Adipocyte (in vitro differentiated cells): ENCODE measurements around the gene CBLC.

Experiments
- DNase-seq: peaks from one replicate; pipeline ENCODE4 v3.0.0-alpha.2; 2015; ENCODE audit warnings: low read depth
- H3K27me3 ChIP-seq: replicated peaks from 2 replicates; pipeline ENCODE4 v1.7.0; 2013; ENCODE audit warnings: mild to moderate bottlenecking, low read length, moderate library complexity; ENCODE audit not compliant: control insufficient read depth, insufficient read depth
- H3K36me3 ChIP-seq: 2 replicates; pipeline ENCODE4 v1.7.0; 2013; ENCODE audit warnings: low read length, mild to moderate bottlenecking, moderate library complexity; ENCODE audit not compliant: control insufficient read depth, insufficient read depth, severe bottlenecking
- H3K4me1 ChIP-seq: 2 replicates; pipeline ENCODE4 v1.7.0; 2013; ENCODE audit warnings: mild to moderate bottlenecking, low read length, moderate library complexity; ENCODE audit not compliant: control insufficient read depth, insufficient read depth
- H3K4me3 ChIP-seq: 2 replicates; pipeline ENCODE4 v1.7.0; 2013; ENCODE audit warnings: mild to moderate bottlenecking, low read length, moderate library complexity
- H3K9ac ChIP-seq: 2 replicates; pipeline ENCODE4 v1.7.0; 2013; ENCODE audit warnings: mild to moderate bottlenecking, low read length, moderate library complexity
- H3K9me3 ChIP-seq: 2 replicates; pipeline ENCODE4 v1.7.0; 2013; ENCODE audit warnings: mild to moderate bottlenecking, low read length, moderate library complexity; ENCODE audit not compliant: control insufficient read depth

Gene CBLC

DNA sequence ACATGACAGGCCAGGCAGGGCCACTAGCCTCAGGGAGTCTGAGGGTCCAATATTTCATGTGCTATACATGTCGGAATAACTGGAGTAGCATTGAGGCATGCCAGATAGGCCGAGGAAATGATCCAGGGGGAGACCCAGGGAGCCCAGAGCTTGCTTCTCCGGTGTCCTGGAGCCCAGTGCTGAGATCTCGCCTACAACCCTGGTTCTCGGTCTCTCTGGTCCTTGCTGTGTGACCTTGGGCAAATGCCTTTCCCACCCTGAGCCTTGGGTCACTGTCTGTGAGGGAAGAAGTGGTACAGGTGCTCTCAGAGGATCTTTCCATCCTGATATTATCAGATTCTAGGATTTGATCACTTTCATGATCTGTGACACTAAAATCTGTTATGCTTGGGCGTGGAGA, 11.3 kb downstream of the CBLC start:
- Histone ChIP-seq H3K36me3 (no peaks in the 10 kb centered on the region), H3K9me3 (no peaks in the 10 kb centered on the region), H3K9ac (no peak overlapping the region), H3K27me3 (peaks cover 6% of the 10 kb centered on the region), H3K4me3 (no peak overlapping the region), H3K4me1 (no peaks in the 10 kb centered on the region)
- DNase-seq = no peak

DNA sequence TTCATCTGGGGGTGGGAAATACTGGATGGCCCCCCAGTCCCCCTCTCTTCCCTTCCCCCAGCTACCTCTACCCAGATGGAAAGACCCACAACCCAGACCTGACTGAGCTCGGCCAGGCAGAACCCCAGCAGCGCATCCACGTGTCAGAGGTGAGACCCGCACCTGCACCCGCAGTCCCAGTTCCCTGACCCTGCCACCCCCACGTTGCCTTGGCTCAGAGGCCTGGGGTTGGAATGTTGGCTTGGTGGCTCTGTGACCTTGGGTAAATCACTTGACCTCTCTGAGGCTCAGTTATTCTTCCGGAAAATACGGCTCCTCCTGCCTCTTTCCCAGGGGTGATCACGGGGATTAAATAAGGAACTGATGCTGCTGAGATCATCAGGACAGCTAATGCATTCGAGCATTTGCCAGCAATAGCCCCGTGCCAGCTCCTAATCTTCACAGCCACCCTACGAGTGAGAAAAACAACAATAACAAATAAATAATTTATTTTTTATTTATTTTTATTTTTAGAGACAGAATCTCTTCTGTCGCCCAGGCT, 12.3 kb downstream of the CBLC start:
- DNase-seq = no peak
- no peak overlapping the region for H3K9ac ChIP-seq
- H3K27me3 ChIP-seq = peaks cover 6% of the 10 kb centered on the region
- no peak overlapping the region for H3K4me3 ChIP-seq
- H3K36me3 ChIP-seq = no peaks in the 10 kb centered on the region
- H3K4me1 ChIP-seq = no peaks in the 10 kb centered on the region
- H3K9me3 ChIP-seq = no peaks in the 10 kb centered on the region

DNA sequence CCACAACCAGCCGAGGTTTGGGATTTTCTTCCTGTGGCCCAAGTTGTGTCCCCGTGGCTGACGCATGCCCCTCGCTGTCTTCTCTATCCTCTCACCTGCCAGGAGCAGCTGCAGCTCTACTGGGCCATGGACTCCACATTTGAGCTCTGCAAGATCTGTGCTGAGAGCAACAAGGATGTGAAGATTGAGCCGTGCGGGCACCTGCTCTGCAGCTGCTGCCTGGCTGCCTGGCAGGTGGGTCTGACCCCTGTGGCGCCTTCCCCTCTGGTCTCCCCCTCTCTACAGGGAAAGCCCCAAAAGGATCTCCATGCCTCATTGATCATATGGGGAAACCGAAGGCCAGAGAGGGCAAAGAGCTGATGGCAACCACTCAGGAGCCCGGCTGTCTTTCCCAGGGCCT, 14.6 kb downstream of the CBLC start:
- no peaks in the 10 kb centered on the region for H3K4me1 ChIP-seq
- no peaks in the 10 kb centered on the region for H3K36me3 ChIP-seq
- peaks cover 6% of the 10 kb centered on the region for H3K27me3 ChIP-seq
- no peaks in the 10 kb centered on the region for H3K9me3 ChIP-seq
- no peak overlapping the region for H3K9ac ChIP-seq
- DNase-seq = no peak
- no peak overlapping the region for H3K4me3 ChIP-seq

DNA sequence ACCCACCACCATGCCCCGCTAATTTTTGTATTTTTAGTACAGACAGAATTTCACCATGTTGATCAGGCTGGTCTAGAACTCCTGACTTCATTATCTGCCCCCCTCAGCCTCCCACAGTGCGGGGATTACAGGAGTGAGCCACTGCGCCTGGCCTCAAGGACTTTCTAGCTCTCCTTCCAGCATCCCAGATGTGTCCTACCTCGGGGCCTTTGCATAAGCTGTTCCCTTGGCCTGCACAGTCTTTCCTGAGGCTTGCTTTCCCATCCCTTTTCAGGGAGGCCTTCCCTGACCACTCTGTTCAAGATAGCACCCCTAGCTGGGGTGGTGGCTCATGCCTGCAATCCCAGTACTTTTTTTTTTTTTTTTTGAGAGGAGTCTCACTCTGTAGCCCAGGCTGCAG, 16.9 kb downstream of the CBLC start:
- H3K27me3 ChIP-seq = peaks cover 6% of the 10 kb centered on the region
- H3K36me3 ChIP-seq = no peaks in the 10 kb centered on the region
- no peak for DNase-seq
- H3K4me1 ChIP-seq = no peaks in the 10 kb centered on the region
- H3K9ac ChIP-seq = no peak overlapping the region
- no peaks in the 10 kb centered on the region for H3K9me3 ChIP-seq
- no peak overlapping the region for H3K4me3 ChIP-seq

DNA sequence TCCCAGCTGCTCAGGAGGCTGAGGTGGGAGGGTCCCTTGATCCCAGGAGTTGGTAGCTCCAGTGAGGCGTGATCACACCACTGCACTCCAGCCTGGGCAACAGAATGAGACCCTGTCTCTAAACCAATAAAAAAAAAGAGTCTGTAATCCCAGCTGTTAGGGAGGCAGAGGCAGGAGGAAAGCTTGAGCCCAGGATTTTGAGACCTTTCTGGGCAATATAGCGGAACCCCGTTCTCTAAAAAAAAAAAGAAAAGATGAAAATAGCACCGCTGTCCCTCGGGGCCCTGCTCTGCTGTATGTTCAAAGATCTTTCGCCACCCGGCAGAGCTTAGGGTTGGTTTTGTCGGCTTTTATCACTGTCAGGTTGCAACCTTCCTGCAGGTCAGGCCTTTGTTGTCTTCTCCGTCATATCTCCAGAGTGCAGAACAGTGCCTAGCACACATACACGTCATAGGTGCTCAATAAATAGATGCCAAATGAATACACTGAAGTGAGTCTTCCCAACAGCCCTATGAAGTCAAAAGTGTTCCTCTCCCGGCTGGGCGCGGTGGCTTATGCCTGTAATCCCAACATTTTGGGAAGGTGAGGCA, 17.8 kb downstream of the CBLC start:
- Histone ChIP-seq H3K36me3 (no peaks in the 10 kb centered on the region), H3K9ac (no peak overlapping the region), H3K27me3 (peaks cover 6% of the 10 kb centered on the region), H3K4me1 (no peaks in the 10 kb centered on the region), H3K9me3 (no peaks in the 10 kb centered on the region), H3K4me3 (no peak overlapping the region)
- DNase-seq = no peak

DNA sequence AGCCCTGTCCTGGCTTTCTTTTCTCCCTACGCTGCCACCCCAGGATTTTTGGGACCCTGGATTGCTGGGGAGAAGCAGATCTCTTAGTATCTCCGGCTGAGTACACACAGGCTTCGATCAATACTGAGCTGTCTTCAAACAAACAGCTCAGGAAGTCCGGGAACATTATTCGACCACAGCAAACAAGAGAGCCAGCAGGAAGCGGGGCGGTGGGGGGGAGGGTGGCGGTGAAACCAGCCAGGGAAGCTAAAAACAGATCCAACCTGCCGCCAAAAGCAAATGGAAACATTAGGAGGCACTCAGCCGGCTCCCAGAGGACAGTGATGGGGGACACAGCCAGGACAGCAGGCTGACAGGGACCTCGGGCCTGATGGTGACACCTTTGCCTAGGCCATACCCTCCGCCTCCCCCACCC, 19.0 kb downstream of the CBLC start:
- no peak overlapping the region for H3K4me3 ChIP-seq
- H3K9ac ChIP-seq = no peak overlapping the region
- H3K36me3 ChIP-seq = no peaks in the 10 kb centered on the region
- no peaks in the 10 kb centered on the region for H3K4me1 ChIP-seq
- H3K27me3 ChIP-seq = peaks cover 6% of the 10 kb centered on the region
- no peaks in the 10 kb centered on the region for H3K9me3 ChIP-seq
- DNase-seq = no peak

DNA sequence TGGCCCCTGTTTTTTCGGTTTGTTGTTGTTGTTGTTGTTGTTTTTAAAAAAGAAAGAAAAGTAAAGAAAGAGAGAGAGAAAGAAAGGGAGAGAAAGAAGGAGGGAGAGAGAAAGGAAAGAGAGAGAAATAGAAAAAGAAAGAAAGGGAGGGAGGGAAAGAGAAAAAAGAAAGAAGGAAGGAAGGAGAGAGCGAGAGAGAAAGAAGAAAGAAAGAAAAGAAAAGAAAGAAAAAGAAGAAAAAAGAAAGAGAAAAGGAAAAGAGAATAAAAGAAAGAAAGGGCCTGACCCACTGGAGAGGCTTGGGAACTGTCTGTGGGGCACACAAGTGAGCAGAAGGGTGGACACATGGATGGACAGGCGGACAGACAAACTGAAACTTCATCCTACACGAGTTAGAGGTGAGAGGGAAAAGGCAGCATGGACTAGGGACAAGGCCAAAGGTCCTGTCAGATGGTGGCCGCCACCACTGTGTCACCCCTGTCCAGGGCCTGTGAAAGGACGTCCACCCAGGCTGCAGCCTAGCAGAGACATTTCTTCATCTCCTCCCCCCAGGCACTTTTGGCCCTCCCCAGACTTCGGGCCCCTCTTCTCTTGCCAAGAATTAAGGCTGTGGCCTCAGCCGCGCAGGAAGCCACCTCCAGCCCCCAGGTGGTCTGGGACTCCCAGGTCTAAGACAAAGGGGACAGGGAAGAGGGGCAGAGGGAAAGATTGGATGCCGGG, 22.1 kb downstream of the CBLC start:
- DNase-seq = no peak
- Histone ChIP-seq H3K9ac (no peak overlapping the region), H3K27me3 (no peaks in the 10 kb centered on the region), H3K4me3 (no peak overlapping the region), H3K9me3 (peaks cover 10% of the 10 kb centered on the region), H3K36me3 (no peaks in the 10 kb centered on the region), H3K4me1 (no peaks in the 10 kb centered on the region)

DNA sequence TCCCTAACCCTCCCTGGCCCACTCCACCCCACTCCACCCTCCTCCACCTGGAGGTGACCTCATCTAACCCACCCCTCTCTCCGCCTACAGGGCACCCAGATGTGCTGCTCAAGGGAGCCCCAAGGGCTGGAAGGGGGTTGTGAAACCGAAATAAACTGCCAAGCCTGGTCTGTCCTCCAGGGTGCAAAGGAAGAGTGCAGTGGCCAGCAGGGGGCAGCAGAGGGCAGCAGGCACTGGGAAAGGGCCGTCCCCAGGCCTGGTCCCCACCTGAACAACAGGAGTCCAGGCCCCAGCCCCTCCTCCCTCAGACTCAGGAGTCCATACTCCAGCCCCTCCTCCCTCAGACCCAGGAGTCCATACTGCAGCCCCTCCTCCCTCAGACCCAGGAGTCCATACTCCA, 22.8 kb downstream of the CBLC start:
- Histone ChIP-seq H3K4me3 (no peak overlapping the region), H3K36me3 (no peaks in the 10 kb centered on the region), H3K9ac (no peak overlapping the region), H3K9me3 (peaks cover 10% of the 10 kb centered on the region), H3K27me3 (no peaks in the 10 kb centered on the region), H3K4me1 (no peaks in the 10 kb centered on the region)
- peak; percentile 92 for DNase-seq

DNA sequence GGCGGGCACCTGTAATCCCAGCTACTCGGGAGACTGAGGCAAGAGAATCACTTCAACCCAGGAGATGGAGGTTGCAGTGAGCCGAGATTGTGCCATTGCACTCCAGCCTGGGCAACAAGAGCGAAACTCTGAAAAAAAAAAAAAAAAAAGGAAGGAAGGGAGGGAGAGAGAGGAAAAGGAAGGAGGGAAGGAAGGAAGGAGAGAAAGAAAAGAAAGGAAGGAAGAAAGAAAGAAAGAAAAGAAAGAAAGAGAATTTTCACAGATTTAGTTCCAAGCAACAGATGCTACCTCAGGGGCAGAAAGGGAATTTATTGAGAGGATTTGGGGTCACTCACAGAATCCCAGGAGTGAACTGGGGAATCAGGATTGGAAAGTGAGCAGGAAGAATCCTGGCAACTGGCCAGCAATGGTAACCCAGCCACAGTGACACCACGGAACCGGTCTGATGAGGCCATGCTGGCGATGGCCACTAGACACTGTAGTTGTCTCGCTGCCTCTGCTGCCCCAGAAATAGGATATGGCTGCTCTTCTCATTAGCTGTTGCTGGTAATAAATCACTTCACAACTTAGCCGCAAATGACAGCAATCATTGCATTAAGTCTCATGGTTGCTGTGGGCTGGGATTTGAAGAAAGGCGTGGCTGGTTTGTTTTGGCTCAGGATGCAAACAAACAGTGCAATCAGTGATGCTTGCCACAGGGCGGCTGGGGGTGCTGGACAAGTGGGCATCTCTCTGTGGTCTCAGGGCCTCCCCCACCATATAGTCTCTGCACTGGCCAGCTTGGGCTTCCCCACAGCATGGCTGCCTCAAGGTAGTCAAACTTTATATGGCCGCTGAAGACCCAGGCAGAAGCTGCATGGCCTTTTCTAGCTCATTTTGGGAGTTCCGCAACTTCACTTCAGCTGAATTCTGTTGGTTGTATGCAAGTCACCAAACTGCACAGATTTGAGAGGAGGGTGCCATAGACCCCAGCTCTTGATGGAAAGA, 26.0 kb downstream of the CBLC start:
- no peak overlapping the region for H3K9ac ChIP-seq
- no peak overlapping the region for H3K4me3 ChIP-seq
- H3K27me3 ChIP-seq = no peaks in the 10 kb centered on the region
- DNase-seq = no peak
- H3K4me1 ChIP-seq = peaks cover 4% of the 10 kb centered on the region
- H3K36me3 ChIP-seq = no peaks in the 10 kb centered on the region
- H3K9me3 ChIP-seq = peaks cover 10% of the 10 kb centered on the region

DNA sequence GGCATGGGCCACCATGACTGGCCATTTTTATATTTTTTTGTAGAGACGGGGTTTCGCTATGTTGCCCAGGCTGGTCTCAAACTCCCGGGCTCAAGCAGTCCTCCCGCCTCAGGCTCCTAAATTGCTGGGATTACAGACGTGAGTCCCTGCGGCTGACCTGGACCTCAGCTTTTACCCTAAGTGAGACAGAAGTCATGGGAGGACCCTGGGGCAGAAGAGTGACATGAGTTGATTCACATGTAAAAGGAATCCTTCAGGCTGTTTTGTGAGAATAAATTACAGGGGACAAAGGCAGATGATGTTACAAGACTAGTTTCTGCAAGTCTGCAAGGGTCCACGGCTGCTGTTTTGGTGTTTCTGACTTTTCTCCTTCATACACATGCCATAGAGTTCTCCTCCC, 28.6 kb downstream of the CBLC start:
- no peak for DNase-seq
- no peak overlapping the region for H3K4me3 ChIP-seq
- peaks cover 10% of the 10 kb centered on the region for H3K9me3 ChIP-seq
- peaks cover 10% of the 10 kb centered on the region for H3K4me1 ChIP-seq
- no peaks in the 10 kb centered on the region for H3K36me3 ChIP-seq
- H3K27me3 ChIP-seq = no peaks in the 10 kb centered on the region
- H3K9ac ChIP-seq = no peak overlapping the region

DNA sequence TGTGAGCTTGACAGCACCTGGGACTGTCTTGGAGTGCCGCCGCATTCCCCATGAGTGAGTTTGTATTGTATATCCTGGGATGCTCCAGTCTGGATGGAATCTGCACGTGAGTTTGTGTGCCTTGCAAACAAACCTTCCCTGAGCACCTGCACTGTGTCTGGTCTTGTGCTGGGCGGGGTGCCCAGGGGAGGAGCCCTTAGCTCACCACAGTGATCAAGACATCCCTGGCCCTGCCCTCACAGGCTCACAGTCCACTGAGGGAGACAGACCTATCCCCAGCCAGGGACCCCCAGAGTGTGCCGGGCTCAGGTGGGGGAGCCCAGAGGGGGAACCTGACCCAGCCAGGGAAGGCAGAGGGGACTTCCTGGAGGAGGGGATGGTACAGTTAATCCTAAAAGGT, 29.5 kb downstream of the CBLC start:
- Histone ChIP-seq H3K27me3 (no peaks in the 10 kb centered on the region), H3K9ac (no peak overlapping the region), H3K4me3 (no peak overlapping the region), H3K36me3 (no peaks in the 10 kb centered on the region), H3K4me1 (peaks cover 10% of the 10 kb centered on the region), H3K9me3 (peaks cover 10% of the 10 kb centered on the region)
- DNase-seq = no peak
